ENCODE measurements around the gene CTRB2. TPM values are rescaled to one million over a fixed set of nuclear protein-coding genes. Genes with fewer than 3 reads are reported as not detected.

CTRB2 gene
- polyA plus RNA-seq, 4 donors: 0.34 to 19.2 (median 13.0) TPM; not detected in 1

- Histone ChIP-seq H3K36me3 (ENCODE audit: control insufficient read depth in 3 of 3, insufficient read depth in 2 of 3, low read depth in 1 of 3, low read length in 3 of 3) (peaks cover 9 to 94% (median 26%) of the 10 kb centered on the region in 3 donors), H3K4me3 (ENCODE audit: low read depth in 1 of 3, low read length in 3 of 3) (no peak overlapping the region), H3K27ac (ENCODE audit: low read depth in 1 of 3, low read length in 2 of 3) (no peak overlapping the region), H3K4me1 (ENCODE audit: control insufficient read depth in 3 of 3, insufficient read depth in 2 of 3, low read depth in 1 of 3, low read length in 2 of 3) (peaks cover 0 to 6% (median 0%) of the 10 kb centered on the region in 3 donors), H3K27me3 (ENCODE audit: control insufficient read depth in 3 of 3, insufficient read depth in 3 of 3, low read length in 3 of 3) (no peaks in the 10 kb centered on the region), H3K9me3 (ENCODE audit: control insufficient read depth in 2 of 2, insufficient read depth in 1 of 2, low read depth in 1 of 2, low read length in 1 of 2) (no peaks in the 10 kb centered on the region)
- FAIRE-seq (no peak), DNase-seq (no peak)
- WGBS, 3 donors: 83 to 95% (median 89%) methylated on average over 10 to 11 of the region's 11 CpGs
Observed at GRCh38 chr16:75231570-75231969, 24.6 kb upstream of the CTRB2 start.

- Histone ChIP-seq H3K4me1 (ENCODE audit: control insufficient read depth in 3 of 3, insufficient read depth in 2 of 3, low read depth in 1 of 3, low read length in 2 of 3) (peaks cover 0 to 6% (median 0%) of the 10 kb centered on the region in 3 donors), H3K9me3 (ENCODE audit: control insufficient read depth in 2 of 2, insufficient read depth in 1 of 2, low read depth in 1 of 2, low read length in 1 of 2) (no peaks in the 10 kb centered on the region), H3K36me3 (ENCODE audit: control insufficient read depth in 3 of 3, insufficient read depth in 2 of 3, low read depth in 1 of 3, low read length in 3 of 3) (peaks cover 9 to 85% (median 25%) of the 10 kb centered on the region in 3 donors), H3K4me3 (ENCODE audit: low read depth in 1 of 3, low read length in 3 of 3) (no peak overlapping the region), H3K27ac (ENCODE audit: low read depth in 1 of 3, low read length in 2 of 3) (no peak overlapping the region), H3K27me3 (ENCODE audit: control insufficient read depth in 3 of 3, insufficient read depth in 3 of 3, low read length in 3 of 3) (no peaks in the 10 kb centered on the region)
- WGBS, 3 donors: 83 to 88% (median 85%) methylated on average over 9 of the region's 9 CpGs
- no peak for DNase-seq
- no peak for FAIRE-seq
Observed at GRCh38 chr16:75230471-75231110, 23.6 kb upstream of the CTRB2 start.

- DNase-seq (no peak), FAIRE-seq (no peak)
- Histone ChIP-seq H3K27me3 (ENCODE audit: control insufficient read depth in 3 of 3, insufficient read depth in 3 of 3, low read length in 3 of 3) (peaks cover 0 to 6% (median 0%) of the 10 kb centered on the region in 3 donors), H3K4me1 (ENCODE audit: control insufficient read depth in 3 of 3, insufficient read depth in 2 of 3, low read depth in 1 of 3, low read length in 2 of 3) (peaks cover 0 to 5% (median 0%) of the 10 kb centered on the region in 3 donors), H3K27ac (ENCODE audit: low read depth in 1 of 3, low read length in 2 of 3) (no peak overlapping the region), H3K9me3 (ENCODE audit: control insufficient read depth in 2 of 2, insufficient read depth in 1 of 2, low read depth in 1 of 2, low read length in 1 of 2) (no peaks in the 10 kb centered on the region), H3K4me3 (ENCODE audit: low read depth in 1 of 3, low read length in 3 of 3) (no peak overlapping the region), H3K36me3 (ENCODE audit: control insufficient read depth in 3 of 3, insufficient read depth in 2 of 3, low read depth in 1 of 3, low read length in 3 of 3) (peaks cover 4 to 73% (median 19%) of the 10 kb centered on the region in 3 donors)
- 87 to 95% (median 93%) methylated on average over 48 of the region's 48 CpGs for WGBS, 3 donors
Observed at GRCh38 chr16:75229172-75230031, 22.4 kb upstream of the CTRB2 start.

GRCh38 chr16:75228143-75228976, 21.4 kb upstream of the CTRB2 start:
- no peaks in the 10 kb centered on the region for H3K9me3 ChIP-seq (ENCODE audit: control insufficient read depth in 2 of 2, insufficient read depth in 1 of 2, low read depth in 1 of 2, low read length in 1 of 2)

GRCh38 chr16:75227361-75228142, 20.6 kb upstream of the CTRB2 start:
- peaks cover 0 to 54% (median 11%) of the 10 kb centered on the region in 3 donors for H3K36me3 ChIP-seq (ENCODE audit: control insufficient read depth in 3 of 3, insufficient read depth in 2 of 3, low read depth in 1 of 3, low read length in 3 of 3)
- WGBS, 3 donors: 77 to 85% (median 77%) methylated on average over 18 of the region's 18 CpGs
- no peak for FAIRE-seq
- no peaks in the 10 kb centered on the region for H3K4me1 ChIP-seq (ENCODE audit: control insufficient read depth in 3 of 3, insufficient read depth in 2 of 3, low read depth in 1 of 3, low read length in 2 of 3)
- no peak for DNase-seq
- H3K27ac ChIP-seq (ENCODE audit: low read depth in 1 of 3, low read length in 2 of 3): no peak overlapping the region
- H3K4me3 ChIP-seq (ENCODE audit: low read depth in 1 of 3, low read length in 3 of 3): no peak overlapping the region
- H3K9me3 ChIP-seq (ENCODE audit: control insufficient read depth in 2 of 2, insufficient read depth in 1 of 2, low read depth in 1 of 2, low read length in 1 of 2): no peaks in the 10 kb centered on the region
- peaks cover 0 to 8% (median 0%) of the 10 kb centered on the region in 3 donors for H3K27me3 ChIP-seq (ENCODE audit: control insufficient read depth in 3 of 3, insufficient read depth in 3 of 3, low read length in 3 of 3)

More at GRCh38 chr16:75228143-75228976, 21.4 kb upstream of the CTRB2 start:
- H3K36me3 ChIP-seq (ENCODE audit: control insufficient read depth in 3 of 3, insufficient read depth in 2 of 3, low read depth in 1 of 3, low read length in 3 of 3): peaks cover 4 to 62% (median 14%) of the 10 kb centered on the region in 3 donors
- FAIRE-seq (no peak), DNase-seq (no peak)
- no peak overlapping the region for H3K27ac ChIP-seq (ENCODE audit: low read depth in 1 of 3, low read length in 2 of 3)
- peaks cover 0 to 8% (median 0%) of the 10 kb centered on the region in 3 donors for H3K27me3 ChIP-seq (ENCODE audit: control insufficient read depth in 3 of 3, insufficient read depth in 3 of 3, low read length in 3 of 3)
- H3K4me3 ChIP-seq (ENCODE audit: low read depth in 1 of 3, low read length in 3 of 3): no peak overlapping the region
- 82 to 87% (median 85%) methylated on average over 17 of the region's 17 CpGs for WGBS, 3 donors
- no peaks in the 10 kb centered on the region for H3K4me1 ChIP-seq (ENCODE audit: control insufficient read depth in 3 of 3, insufficient read depth in 2 of 3, low read depth in 1 of 3, low read length in 2 of 3)

GRCh38 chr16:75226550-75227360, 19.8 kb upstream of the CTRB2 start:
- 50 to 64% (median 53%) methylated on average over 20 to 22 of the region's 22 CpGs for WGBS, 3 donors
- H3K27me3 ChIP-seq (ENCODE audit: control insufficient read depth in 3 of 3, insufficient read depth in 3 of 3, low read length in 3 of 3): peaks cover 0 to 8% (median 0%) of the 10 kb centered on the region in 3 donors
- FAIRE-seq (no peak), DNase-seq (no peak)
- no peaks in the 10 kb centered on the region for H3K9me3 ChIP-seq (ENCODE audit: control insufficient read depth in 2 of 2, insufficient read depth in 1 of 2, low read depth in 1 of 2, low read length in 1 of 2)
- H3K4me1 ChIP-seq (ENCODE audit: control insufficient read depth in 3 of 3, insufficient read depth in 2 of 3, low read depth in 1 of 3, low read length in 2 of 3): no peaks in the 10 kb centered on the region
- no peak overlapping the region for H3K27ac ChIP-seq (ENCODE audit: low read depth in 1 of 3, low read length in 2 of 3)
- H3K4me3 ChIP-seq (ENCODE audit: low read depth in 1 of 3, low read length in 3 of 3): no peak overlapping the region
- peaks cover 0 to 47% (median 11%) of the 10 kb centered on the region in 3 donors for H3K36me3 ChIP-seq (ENCODE audit: control insufficient read depth in 3 of 3, insufficient read depth in 2 of 3, low read depth in 1 of 3, low read length in 3 of 3)
